HCT116 (cell line): Measurements from ENCODE around the gene WASF2. TPM values are rescaled to one million over a fixed set of nuclear protein-coding genes. Genes with fewer than 3 reads are reported as not detected.

Experiments
- ATAC-seq: fragments of 200-7000 bp; cut with Tn5 transposase; 2 replicates; pipeline ENCODE4 v1.9.1; 2020; ENCODE audit warnings: mild to moderate bottlenecking, moderate library complexity
- BruUV-seq: library from RNA; stranded (reverse); fragments of 400-500 nt; replicated peaks from 2 replicates; lab custom pipeline; 2021; lab: Mats Ljungman, UMichigan
- CTCF ChIA-PET: fragments of 300-600 bp; sonication (Branson Sonifier 250); formaldehyde crosslinking; loops from one replicate; lab custom pipeline; 2021; ENCODE audit warnings: antibody characterized with exemption; lab: Charles Lee
- POLR2A ChIA-PET: fragments of 300-600, 350-600 bp; sonication (Branson Sonifier 250); formaldehyde crosslinking; loops from one replicate; lab custom pipeline; 2021; ENCODE audit warnings: antibody characterized with exemption; lab: Charles Lee
- RAD21 ChIA-PET, 2 experiments: fragments of 300-600 bp; sonication (Branson Sonifier 250); formaldehyde crosslinking; loops; one replicate each; lab custom pipeline; 2023; ENCODE audit warnings: low total read pairs in 2 of 2; ENCODE audit not compliant: uncharacterized antibody in 2 of 2, unreplicated experiment in 2 of 2, low non-redundant PET in 1 of 2; lab: Charles Lee
- DNase-seq: peaks from one replicate; pipeline ENCODE4 v3.0.0-alpha.2; 2010; ENCODE audit warnings: low read depth, low spot score
- H2AFZ ChIP-seq: fragments of 200-600 bp; shearing (Covaris generic), sonication (generic); 2 replicates; pipeline ENCODE4 v1.6.1; 2017; ENCODE audit warnings: low read depth, mixed run types, mixed read lengths, antibody characterized with exemption, low read length; ENCODE audit not compliant: poor library complexity, severe bottlenecking
- H3K27ac ChIP-seq: 2 replicates; pipeline ENCODE4 v1.5.1; 2012; ENCODE audit warnings: low read depth, low read length
- H3K27me3 ChIP-seq: fragments of 200-600 bp; sonication (generic); 2 replicates; pipeline ENCODE4 v1.6.1; 2016; ENCODE audit warnings: mixed run types, low read length, mixed read lengths; ENCODE audit not compliant: insufficient read depth
- H3K36me3 ChIP-seq, 2 experiments: fragments of 200-500 bp in 1 of 2; fragments of 200-600 bp in 1 of 2; sonication (Bioruptor generic) in 1 of 2; sonication (generic) in 1 of 2; 2 replicates each; pipeline versions ENCODE4 v1.5.1 to v1.6.1; 2014 to 2016; ENCODE audit warnings: low read length in 2 of 2, inconsistent platforms in 1 of 2, mixed read lengths in 1 of 2, mixed run types in 1 of 2; ENCODE audit not compliant: insufficient read depth in 2 of 2, control insufficient read depth in 1 of 2
- H3K4me1 ChIP-seq, 2 experiments: fragments of 200-600 bp in 1 of 2; sonication (generic) in 1 of 2; 2 replicates each; pipeline versions ENCODE4 v1.5.1 to v1.6.1; 2012 to 2017; ENCODE audit warnings: low read length in 2 of 2, inconsistent platforms in 1 of 2, mild to moderate bottlenecking in 1 of 2, mixed read lengths in 1 of 2, mixed run types in 1 of 2, moderate library complexity in 1 of 2; ENCODE audit not compliant: insufficient read depth in 2 of 2, control insufficient read depth in 1 of 2
- H3K4me2 ChIP-seq: fragments of 200-600 bp; sonication (generic); 2 replicates; pipeline ENCODE4 v1.6.1; 2017; ENCODE audit warnings: mixed run types, low read length, mixed read lengths
- H3K4me3 ChIP-seq, 2 experiments: fragments of 200-600 bp in 1 of 2; sonication (generic) in 1 of 2; replicated peaks in 1 of 2; 2 replicates each; pipeline ENCODE4 v1.5.1; 2011 to 2016; ENCODE audit warnings: low read length in 2 of 2, control low read depth in 1 of 2, low read depth in 1 of 2, mild to moderate bottlenecking in 1 of 2, mixed read lengths in 1 of 2, mixed run types in 1 of 2
- H3K79me2 ChIP-seq: fragments of 200-600 bp; sonication (generic); 2 replicates; pipeline ENCODE4 v1.6.1; 2017; ENCODE audit warnings: mild to moderate bottlenecking, mixed run types, low read length, moderate library complexity, mixed read lengths; ENCODE audit not compliant: insufficient read depth
- H3K9ac ChIP-seq: fragments of 200-600 bp; sonication (generic); 2 replicates; pipeline ENCODE4 v1.6.1; 2016; ENCODE audit warnings: low read length, mixed read lengths
- H3K9me2 ChIP-seq: fragments of 200-600 bp; sonication (generic), shearing (Covaris generic); 2 replicates; pipeline ENCODE4 v1.6.1; 2017; ENCODE audit warnings: mixed run types, mild to moderate bottlenecking, moderate library complexity; ENCODE audit not compliant: insufficient read depth
- H3K9me3 ChIP-seq, 2 experiments: fragments of 200-500 bp in 1 of 2; fragments of 200-600 bp in 1 of 2; sonication (Bioruptor generic) in 1 of 2; sonication (generic) in 1 of 2; 2 replicates each; pipeline ENCODE4 v1.6.1; 2014 to 2017; ENCODE audit warnings: low read length in 2 of 2, mixed read lengths in 2 of 2, inconsistent platforms in 1 of 2, low read depth in 1 of 2, mild to moderate bottlenecking in 1 of 2, mixed run types in 1 of 2, moderate library complexity in 1 of 2; ENCODE audit not compliant: control insufficient read depth in 1 of 2, insufficient read depth in 1 of 2
- H4K20me1 ChIP-seq: fragments of 200-600 bp; sonication (generic), shearing (Covaris generic); 2 replicates; pipeline ENCODE4 v1.6.1; 2017; ENCODE audit warnings: mixed run types, mild to moderate bottlenecking, moderate library complexity; ENCODE audit not compliant: insufficient read depth
- CBX3 ChIP-seq: IDR thresholded peaks from 2 replicates; pipeline ENCODE4 v1.6.1; 2012; ENCODE audit warnings: low read depth
- CEBPB ChIP-seq: IDR thresholded peaks from 2 replicates; pipeline ENCODE4 v1.6.1; 2012; ENCODE audit warnings: low read depth
- ELF1 ChIP-seq: IDR thresholded peaks from 2 replicates; pipeline ENCODE4 v1.6.1; 2012; ENCODE audit warnings: low read depth, borderline replicate concordance
- FOSL1 ChIP-seq: IDR thresholded peaks from 2 replicates; pipeline ENCODE4 v1.6.1; 2012; ENCODE audit warnings: low read depth
- POLR2AphosphoS5 ChIP-seq: IDR thresholded peaks from 2 replicates; pipeline ENCODE4 v1.6.1; 2011; ENCODE audit warnings: mild to moderate bottlenecking, low read depth, low read length, moderate library complexity
- SP1 ChIP-seq: IDR thresholded peaks from 2 replicates; pipeline ENCODE4 v1.6.1; 2012; ENCODE audit warnings: low read depth
- ZFX ChIP-seq: fragments of 450-650 bp; IDR thresholded peaks from 2 replicates; pipeline ENCODE4 v1.6.1; 2017
- intact Hi-C: fragments of 100-400 bp; cut with micrococcal nuclease; formaldehyde crosslinking; loops from 2 replicates; pipeline ENCODE4 v1.10.0; 2022
- total RNA-seq: library from RNA; stranded (reverse); gene quantifications from one replicate; pipeline ENCODE4 v1.2.1, GENCODE V29; 2021; ENCODE audit not compliant: unreplicated experiment

The WASF2 gene
- total RNA-seq, 1 experiment from 2014 or later: 111 TPM

- Histone ChIP-seq H3K27me3 (no peaks in the 10 kb centered on the region), H3K4me3 (no peak overlapping the region), H3K9me2 (no peaks in the 10 kb centered on the region), H3K4me1 (peaks cover 8 to 34% of the 10 kb centered on the region in 2 experiments), H4K20me1 (peaks cover 16% of the 10 kb centered on the region; the same call in 1 of the 2 replicates), H3K79me2 (peaks cover 82% of the 10 kb centered on the region), H3K36me3 (no peaks in the 10 kb centered on the region), H3K27ac (no peak overlapping the region), H3K9me3 (no peaks in the 10 kb centered on the region), H3K4me2 (no peak overlapping the region), H2AFZ (no peak overlapping the region), H3K9ac (no peak overlapping the region)
- DNase-seq (no peak), ATAC-seq (no peak)
- CTCF ChIA-PET: no interaction called here
- intact Hi-C loops: no loop called here
- BruUV-seq: no TSS peak
- no peak for TF ChIP-seq CEBPB
- RAD21 ChIA-PET: no interaction called here
- POLR2A ChIA-PET: no interaction called here
Observed at GRCh38 chr1:27438621-27439061, 51.3 kb downstream of the WASF2 start.

GRCh38 chr1:27436204-27437159 lies 53.5 kb downstream of the WASF2 start:
- ChIA-PET CTCF (interaction anchor here (1.1 to 1.8 kb wide), 2 partner anchors 20 to 121 kb away, joined by 6 to 11 read pairs; no protein-coding TSS in a partner anchor), RAD21 (no interaction called here), POLR2A (interaction anchor here (1.1 to 1.3 kb wide), 2 partner anchors 9 to 106 kb away, joined by 3 read pairs; no protein-coding TSS in a partner anchor)
- Histone ChIP-seq H3K4me2 (peak overlapping the region; percentile 60), H3K27ac (no peak overlapping the region; the same call in 1 of the 2 replicates), H3K4me3 (peak overlapping the region in 1 of 2 experiments; percentile 2; a peak in 1 of 4 replicates), H3K27me3 (no peaks in the 10 kb centered on the region), H3K79me2 (peaks cover 89% of the 10 kb centered on the region), H2AFZ (no peak overlapping the region), H3K9ac (peak overlapping the region; percentile 25), H4K20me1 (peaks cover 16% of the 10 kb centered on the region; the same call in 1 of the 2 replicates), H3K9me2 (no peaks in the 10 kb centered on the region), H3K36me3 (no peaks in the 10 kb centered on the region), H3K9me3 (no peaks in the 10 kb centered on the region), H3K4me1 (peaks cover 8 to 34% of the 10 kb centered on the region in 2 experiments)
- ATAC-seq (peak; percentile 67), DNase-seq (peak; percentile 3)
- TF ChIP-seq POLR2AphosphoS5 (0 out of 2 replicates have a peak, but pooled peaks have one; percentile 16), SP1 (no peak), ZFX (no peak), CEBPB (0 out of 2 replicates have a peak, but pooled peaks have one; percentile 22), CBX3 (0 out of 2 replicates have a peak, but pooled peaks have one; percentile 12), FOSL1 (no peak), ELF1 (0 out of 2 replicates have a peak, but pooled peaks have one; percentile 7)
- no TSS peak for BruUV-seq
- intact Hi-C loops: no loop called here
